GM12864 (cell line): ENCODE results near the gene OAF.
"Not testable (repeated sequence)": the region's sequence is repeated elsewhere in the genome, so short reads cannot be mapped to it uniquely, and the experiment has no call there.

Experiments
- DNase-seq: peaks from one replicate; pipeline ENCODE4 v3.0.0-alpha.2; 2011; ENCODE audit warnings: low read depth
- H3K4me3 ChIP-seq: 2 replicates; pipeline ENCODE4 v1.5.1; 2011; ENCODE audit warnings: mild to moderate bottlenecking, low read depth, low read length, control low read depth
- TF ChIP-seq, protein P1 (sequence below): IDR thresholded peaks from 2 replicates; pipeline ENCODE4 v1.5.1; 2011; ENCODE audit warnings: low read depth, mild to moderate bottlenecking, moderate library complexity, low read length, control low read depth, inconsistent platforms; ENCODE audit errors: missing control alignments

The OAF gene

DNA sequence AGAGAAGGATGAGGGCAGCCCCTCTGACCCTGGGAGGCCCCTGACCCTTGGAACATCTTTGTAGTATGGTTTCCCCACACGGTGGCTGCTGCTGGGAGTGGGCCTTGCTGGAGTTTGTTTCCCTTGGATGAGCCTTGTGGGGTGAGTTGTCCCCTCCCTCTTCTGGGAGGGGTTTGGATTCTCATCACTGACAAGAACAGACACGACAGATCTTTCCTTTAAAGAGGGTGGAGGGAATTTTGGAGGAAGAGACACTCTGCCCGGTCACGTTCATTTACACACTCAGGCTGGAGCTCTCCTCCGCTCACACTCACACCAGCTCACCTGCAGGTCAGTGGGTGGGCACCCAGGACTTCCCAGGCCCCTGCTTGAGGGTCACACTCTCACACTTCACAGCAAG, 60.8 kb downstream of the OAF start:
- TF ChIP-seq, protein P1, sequence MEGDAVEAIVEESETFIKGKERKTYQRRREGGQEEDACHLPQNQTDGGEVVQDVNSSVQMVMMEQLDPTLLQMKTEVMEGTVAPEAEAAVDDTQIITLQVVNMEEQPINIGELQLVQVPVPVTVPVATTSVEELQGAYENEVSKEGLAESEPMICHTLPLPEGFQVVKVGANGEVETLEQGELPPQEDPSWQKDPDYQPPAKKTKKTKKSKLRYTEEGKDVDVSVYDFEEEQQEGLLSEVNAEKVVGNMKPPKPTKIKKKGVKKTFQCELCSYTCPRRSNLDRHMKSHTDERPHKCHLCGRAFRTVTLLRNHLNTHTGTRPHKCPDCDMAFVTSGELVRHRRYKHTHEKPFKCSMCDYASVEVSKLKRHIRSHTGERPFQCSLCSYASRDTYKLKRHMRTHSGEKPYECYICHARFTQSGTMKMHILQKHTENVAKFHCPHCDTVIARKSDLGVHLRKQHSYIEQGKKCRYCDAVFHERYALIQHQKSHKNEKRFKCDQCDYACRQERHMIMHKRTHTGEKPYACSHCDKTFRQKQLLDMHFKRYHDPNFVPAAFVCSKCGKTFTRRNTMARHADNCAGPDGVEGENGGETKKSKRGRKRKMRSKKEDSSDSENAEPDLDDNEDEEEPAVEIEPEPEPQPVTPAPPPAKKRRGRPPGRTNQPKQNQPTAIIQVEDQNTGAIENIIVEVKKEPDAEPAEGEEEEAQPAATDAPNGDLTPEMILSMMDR = no peak
- H3K4me3 ChIP-seq = no peak overlapping the region
- DNase-seq = no peak

DNA sequence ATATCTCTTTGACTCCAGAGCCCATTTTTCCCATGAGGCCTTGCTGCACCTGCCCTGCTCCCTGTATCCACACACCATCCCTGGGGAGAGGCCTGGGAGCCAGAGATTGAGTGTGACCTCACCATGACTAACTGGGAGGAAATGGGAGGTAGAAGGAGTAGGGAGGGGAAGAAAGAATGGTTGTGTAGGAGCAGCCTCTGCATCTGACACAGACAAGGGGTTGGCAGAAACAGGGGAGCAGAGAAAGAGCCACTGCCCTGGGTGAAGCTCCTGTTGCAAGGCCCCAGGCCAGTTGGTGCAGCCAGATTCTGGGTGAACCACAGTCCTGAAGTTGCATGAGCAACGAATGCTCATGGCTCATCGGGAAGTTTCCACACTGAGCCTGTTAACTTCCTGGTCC, 61.5 kb downstream of the OAF start:
- no peak for DNase-seq
- TF ChIP-seq, protein P1 = no peak
- H3K4me3 ChIP-seq = no peak overlapping the region

DNA sequence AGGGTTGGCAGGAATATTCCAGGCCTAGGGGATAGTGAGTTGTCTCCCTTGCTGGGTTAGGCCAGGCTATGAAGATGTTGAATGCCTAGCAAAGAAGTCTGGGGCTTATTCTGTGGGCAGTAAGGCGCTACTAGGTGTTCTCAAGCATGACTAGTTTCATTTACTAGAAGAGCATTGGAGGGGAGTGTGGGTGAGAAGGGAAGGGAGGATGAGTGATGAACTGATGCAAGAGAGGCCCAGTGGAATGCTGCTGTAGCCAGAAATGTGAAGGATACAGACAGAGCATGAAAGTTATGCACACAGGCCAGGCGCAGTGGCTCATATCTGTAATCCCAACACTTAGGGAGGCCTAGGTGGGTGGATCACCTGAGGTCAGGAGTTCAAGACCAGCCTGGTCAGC, 62.6 kb downstream of the OAF start:
- no peak for DNase-seq
- TF ChIP-seq, protein P1 = no peak
- no peak overlapping the region for H3K4me3 ChIP-seq

DNA sequence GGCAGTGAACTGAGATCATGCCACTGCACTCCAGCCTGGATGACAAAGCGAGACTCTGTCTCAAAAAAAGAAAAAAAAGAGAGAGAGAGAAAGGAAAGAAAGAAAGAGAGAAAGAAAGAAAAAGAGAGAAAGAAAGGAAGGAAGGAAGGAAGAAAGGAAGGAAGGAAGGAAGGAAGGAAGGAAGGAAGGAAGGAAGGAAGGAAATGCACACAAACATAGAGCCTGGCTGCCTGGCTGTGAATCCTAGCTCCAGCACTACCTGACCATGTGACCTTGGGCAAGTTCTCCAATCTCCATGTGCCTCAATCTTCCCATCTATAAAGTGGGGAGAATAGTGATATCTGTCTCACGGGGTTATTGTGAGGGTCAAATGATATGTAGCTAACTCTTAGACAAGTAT, 63.1 kb downstream of the OAF start:
- not testable (repeated sequence) for H3K4me3 ChIP-seq, DNase-seq

DNA sequence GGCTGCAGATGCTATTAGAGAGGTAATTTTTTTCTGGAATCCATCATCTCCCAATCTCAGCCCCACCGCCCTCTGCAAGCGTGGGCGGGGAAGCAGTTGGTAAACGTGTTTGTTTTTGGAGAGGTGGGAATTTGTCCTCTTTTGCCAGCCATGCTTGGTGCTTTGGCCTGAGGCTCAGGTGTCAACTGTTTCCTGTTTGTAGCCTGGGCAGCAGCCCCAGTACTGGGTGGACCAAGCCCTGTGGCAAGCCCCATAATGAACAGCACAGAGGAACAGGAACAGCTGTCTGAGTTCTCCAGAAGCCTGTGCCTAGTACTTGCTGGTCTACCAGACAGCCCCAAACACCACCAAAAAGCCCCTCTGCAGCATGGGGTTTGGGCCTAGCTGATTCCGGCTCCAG, 68.7 kb downstream of the OAF start:
- DNase-seq = no peak
- no peak overlapping the region for H3K4me3 ChIP-seq
- TF ChIP-seq, protein P1 = no peak
